ENCODE measurements around the gene TNFRSF1B.
A peak's percentile ranks its signal among the peaks of the same experiment; 100 is the strongest.

TNFRSF1B gene

DNA sequence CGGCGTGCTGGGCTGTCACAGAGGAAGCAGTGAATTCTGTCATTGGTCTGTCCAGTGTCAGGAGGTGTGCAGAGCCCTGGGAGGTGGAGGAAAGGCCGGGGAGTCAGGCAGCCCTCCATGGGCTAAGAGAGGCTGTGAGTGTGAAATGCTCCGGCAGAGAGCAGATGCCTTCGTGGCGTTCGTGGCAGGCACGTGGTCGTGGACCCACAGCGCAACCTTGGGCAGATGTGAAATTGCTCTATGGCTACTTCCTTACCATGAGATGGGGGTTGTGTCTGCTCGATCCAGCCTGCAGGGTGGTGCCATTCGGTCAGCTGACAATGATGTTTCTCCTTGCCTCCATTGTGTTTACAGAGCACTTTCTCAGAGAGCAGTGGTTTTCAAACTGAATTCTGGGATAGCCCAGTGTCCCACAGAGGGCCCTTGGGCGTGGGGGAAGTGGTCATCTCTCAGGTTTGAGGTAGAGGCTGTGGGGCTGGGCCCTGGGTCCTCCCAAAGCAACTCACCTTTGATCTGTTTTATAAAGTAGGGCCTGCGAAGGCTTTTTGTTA, 27.9 kb downstream of the TNFRSF1B start:
- no peak for DNase-seq (ENCODE audit: extremely low spot score)
- CTCF ChIA-PET = no interaction called here
- TF ChIP-seq SUZ12 (IDR thresholded peaks at IDR 0.05) (no peak), SP1 (IDR thresholded peaks at IDR 0.05) (no peak), FOXA1 (IDR thresholded peaks at IDR 0.05) (no peak), ARNT (IDR thresholded peaks at IDR 0.05) (no peak), ZNF384 (IDR thresholded peaks at IDR 0.05) (no peak), LEF1 (IDR thresholded peaks at IDR 0.05; ENCODE audit: borderline replicate concordance) (no peak)
- TF ChIP-seq, protein P1, sequence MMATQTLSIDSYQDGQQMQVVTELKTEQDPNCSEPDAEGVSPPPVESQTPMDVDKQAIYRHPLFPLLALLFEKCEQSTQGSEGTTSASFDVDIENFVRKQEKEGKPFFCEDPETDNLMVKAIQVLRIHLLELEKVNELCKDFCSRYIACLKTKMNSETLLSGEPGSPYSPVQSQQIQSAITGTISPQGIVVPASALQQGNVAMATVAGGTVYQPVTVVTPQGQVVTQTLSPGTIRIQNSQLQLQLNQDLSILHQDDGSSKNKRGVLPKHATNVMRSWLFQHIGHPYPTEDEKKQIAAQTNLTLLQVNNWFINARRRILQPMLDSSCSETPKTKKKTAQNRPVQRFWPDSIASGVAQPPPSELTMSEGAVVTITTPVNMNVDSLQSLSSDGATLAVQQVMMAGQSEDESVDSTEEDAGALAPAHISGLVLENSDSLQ (IDR thresholded peaks at IDR 0.05) = no peak
- POLR2A ChIA-PET = no interaction called here

DNA sequence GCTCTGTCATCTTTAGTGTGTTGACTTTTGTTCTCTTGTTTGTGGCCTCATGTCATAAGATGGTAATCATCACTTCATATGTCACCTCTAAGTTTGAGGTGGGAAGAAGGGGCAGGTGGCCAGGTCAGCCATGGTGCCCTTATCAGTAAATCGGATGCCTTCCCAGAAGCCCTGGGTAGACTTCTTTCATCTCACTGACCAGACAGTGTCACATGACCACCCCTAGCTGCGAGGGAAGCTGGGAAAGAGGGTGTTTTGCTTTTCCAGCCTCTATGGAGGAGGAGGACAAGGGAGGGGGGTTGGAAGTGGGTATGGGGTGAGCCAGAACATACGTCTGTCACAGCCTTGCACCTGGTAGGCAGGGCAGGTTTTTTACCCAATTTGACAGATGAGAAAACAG, 28.6 kb downstream of the TNFRSF1B start:
- TF ChIP-seq L3MBTL2 (conservative IDR thresholded peaks at IDR 0.05) = no peak
- TF ChIP-seq FOXM1 (IDR thresholded peaks at IDR 0.05; ENCODE audit: borderline replicate concordance) = no peak
- TF ChIP-seq HDGF (IDR thresholded peaks at IDR 0.05; ENCODE audit: borderline replicate concordance) = no peak
- no peak for TF ChIP-seq FOXA1 (IDR thresholded peaks at IDR 0.05)
- TF ChIP-seq SP1 (IDR thresholded peaks at IDR 0.05) = no peak
- no peak for TF ChIP-seq FOXK2 (IDR thresholded peaks at IDR 0.05)
- TF ChIP-seq SUZ12 (IDR thresholded peaks at IDR 0.05) = no peak
- no peak for TF ChIP-seq NFRKB (IDR thresholded peaks at IDR 0.05)
- ChIA-PET POLR2A (no interaction called here), CTCF (no interaction called here)
- no peak for DNase-seq (ENCODE audit: extremely low spot score)

DNA sequence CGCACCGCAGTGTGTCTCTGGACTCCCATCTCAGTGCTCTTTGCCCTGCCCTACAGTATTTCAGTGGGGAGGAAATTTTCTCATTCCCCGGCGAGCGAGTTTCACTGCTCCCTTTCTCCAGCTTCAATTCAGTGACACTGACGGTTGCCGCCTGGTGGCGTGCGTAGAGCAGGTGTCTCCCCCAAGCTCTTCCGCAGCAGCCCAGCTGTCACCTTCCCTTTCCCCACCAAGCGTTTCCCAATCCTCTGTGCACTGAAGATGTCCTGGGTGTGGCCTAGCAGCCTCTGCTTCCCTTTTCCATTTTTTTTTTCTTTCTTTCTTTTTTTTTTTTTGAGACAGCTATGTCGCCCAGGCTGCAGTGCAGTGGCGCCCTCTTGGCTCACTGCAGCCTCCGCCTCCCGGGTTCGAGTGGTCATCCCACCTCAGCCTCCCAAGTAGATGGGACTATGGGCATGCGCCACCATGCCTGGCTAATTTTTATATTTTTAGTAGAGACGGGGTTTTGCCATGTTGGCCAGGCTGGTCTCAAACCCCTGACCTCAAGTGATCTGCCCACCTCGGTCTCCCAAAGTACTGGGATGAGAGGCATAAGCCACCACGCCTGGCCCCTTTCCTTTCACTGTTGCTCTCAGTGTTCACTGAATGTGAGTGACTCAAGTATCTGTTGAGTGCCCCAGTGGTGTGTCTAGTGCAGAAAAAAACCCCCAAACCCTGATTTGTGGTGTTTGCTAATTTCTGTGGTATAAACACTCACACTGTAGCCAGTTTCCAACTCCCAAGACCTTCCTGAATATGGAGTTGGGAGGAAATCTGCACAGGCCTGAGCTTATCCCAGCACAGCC, 30.1 kb downstream of the TNFRSF1B start:
- DNase-seq (ENCODE audit: extremely low spot score) = no peak
- ChIA-PET CTCF (interaction anchor here (1.1 to 2.2 kb wide), 3 partner anchors 12 to 72 kb away, joined by 3 to 9 read pairs (median 4); no protein-coding TSS in a partner anchor), POLR2A (no interaction called here)
- TF ChIP-seq HDGF (IDR thresholded peaks at IDR 0.05; ENCODE audit: borderline replicate concordance) = no peak
- TF ChIP-seq LEF1 (IDR thresholded peaks at IDR 0.05; ENCODE audit: borderline replicate concordance) = no peak
- TF ChIP-seq NFRKB (IDR thresholded peaks at IDR 0.05) = no peak
- no peak for TF ChIP-seq FOXK2 (IDR thresholded peaks at IDR 0.05)
- TF ChIP-seq SP1 (IDR thresholded peaks at IDR 0.05) = no peak
- no peak for TF ChIP-seq FOXA1 (IDR thresholded peaks at IDR 0.05)
- peak; percentile 90 for TF ChIP-seq ZNF384 (IDR thresholded peaks at IDR 0.05)
- TF ChIP-seq ELF4 (IDR thresholded peaks at IDR 0.05) = no peak
- TF ChIP-seq, protein P1 (IDR thresholded peaks at IDR 0.05) = no peak

DNA sequence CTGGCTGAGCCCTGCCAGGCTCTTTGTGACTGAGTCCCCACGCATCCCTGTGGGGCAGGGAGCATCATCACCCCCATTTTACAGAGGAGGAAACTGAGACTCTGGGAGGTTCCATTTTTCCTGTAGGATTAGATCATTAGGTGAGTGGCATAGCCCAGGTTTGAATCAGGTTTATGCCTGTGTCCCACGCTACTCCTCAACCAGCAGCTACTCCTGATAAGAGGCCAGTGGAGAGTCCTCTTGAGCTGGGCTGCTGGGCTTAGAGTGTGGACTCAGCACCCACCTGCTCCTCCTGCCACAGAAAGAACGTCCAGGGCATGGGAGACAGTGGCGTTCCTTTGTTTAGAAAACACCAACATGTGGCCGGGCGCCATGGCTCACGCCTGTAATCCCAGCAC, 30.7 kb downstream of the TNFRSF1B start:
- ChIA-PET POLR2A (no interaction called here), CTCF (interaction anchor here (1.1 to 2.2 kb wide), 2 partner anchors 71 to 73 kb away, joined by 4 to 9 read pairs; no protein-coding TSS in a partner anchor)
- DNase-seq (ENCODE audit: extremely low spot score) = no peak
- TF ChIP-seq, protein P1 (IDR thresholded peaks at IDR 0.05) = no peak
- TF ChIP-seq BHLHE40 (IDR thresholded peaks at IDR 0.05; ENCODE audit: borderline replicate concordance) = no peak
- no peak for TF ChIP-seq ELF4 (IDR thresholded peaks at IDR 0.05)
- no peak for TF ChIP-seq TARDBP (IDR thresholded peaks at IDR 0.05)
- no peak for TF ChIP-seq FOXM1 (IDR thresholded peaks at IDR 0.05; ENCODE audit: borderline replicate concordance)
- TF ChIP-seq FOXK2 (IDR thresholded peaks at IDR 0.05) = no peak
- TF ChIP-seq SUZ12 (IDR thresholded peaks at IDR 0.05) = no peak
- no peak for TF ChIP-seq HDGF (IDR thresholded peaks at IDR 0.05; ENCODE audit: borderline replicate concordance)
- TF ChIP-seq SP1 (IDR thresholded peaks at IDR 0.05) = no peak
- no peak for TF ChIP-seq CTBP1 (IDR thresholded peaks at IDR 0.05; ENCODE audit: borderline replicate concordance)
- TF ChIP-seq ARNT (IDR thresholded peaks at IDR 0.05) = no peak
- TF ChIP-seq NFRKB (IDR thresholded peaks at IDR 0.05) = no peak

DNA sequence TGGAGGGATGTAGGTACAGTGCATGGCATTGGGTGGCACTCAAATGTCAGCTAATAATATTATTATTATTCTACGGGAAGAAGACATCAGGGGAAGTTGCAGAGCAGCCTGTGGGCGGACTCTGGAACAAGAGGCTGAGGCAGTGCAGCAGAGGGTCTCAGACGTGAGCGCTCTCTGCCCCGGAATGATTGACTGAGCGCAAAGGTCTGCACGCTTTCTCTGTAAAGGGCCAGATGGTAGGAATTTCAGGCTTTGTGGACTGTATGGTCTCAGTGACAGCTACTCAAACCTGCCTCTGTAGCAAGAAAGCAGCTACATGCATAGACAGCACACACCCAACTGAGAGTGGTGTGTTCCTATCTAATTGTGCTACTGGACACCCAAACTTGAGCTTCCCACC, 33.4 kb downstream of the TNFRSF1B start:
- TF ChIP-seq, protein P1 (IDR thresholded peaks at IDR 0.05) = no peak
- TF ChIP-seq BHLHE40 (IDR thresholded peaks at IDR 0.05; ENCODE audit: borderline replicate concordance) = no peak
- TF ChIP-seq SUZ12 (IDR thresholded peaks at IDR 0.05) = no peak
- no peak for TF ChIP-seq FOXM1 (IDR thresholded peaks at IDR 0.05; ENCODE audit: borderline replicate concordance)
- TF ChIP-seq HDGF (IDR thresholded peaks at IDR 0.05; ENCODE audit: borderline replicate concordance) = no peak
- TF ChIP-seq NFRKB (IDR thresholded peaks at IDR 0.05) = no peak
- ChIA-PET CTCF (interaction anchor here (4.3 kb wide), 1 partner anchor 75 kb away, joined by 34 read pairs; no protein-coding TSS in a partner anchor), POLR2A (no interaction called here)
- DNase-seq (ENCODE audit: extremely low spot score) = no peak
